CD4-positive, alpha-beta T cell (primary cell): ENCODE results near the gene DCAF6. TPM values are rescaled to one million over a fixed set of nuclear protein-coding genes. Genes with fewer than 3 reads are reported as not detected.

Experiments
- ATAC-seq: fragments of 200-7000 bp; cut with Tn5 transposase; one replicate; pipeline ENCODE4 v1.10.0; 2022; ENCODE audit warnings: mild to moderate bottlenecking; ENCODE audit not compliant: poor library complexity
- CTCF ChIA-PET: fragments of 350-600 bp; sonication (Branson Sonifier 250); formaldehyde crosslinking; loops from one replicate; lab custom pipeline; 2021; ENCODE audit warnings: antibody characterized with exemption, inconsistent platforms; lab: Charles Lee
- POLR2A ChIA-PET: fragments of 350-600 bp; sonication (Branson Sonifier 250); formaldehyde crosslinking; loops from one replicate; lab custom pipeline; 2021; ENCODE audit warnings: antibody characterized with exemption, inconsistent platforms; lab: Charles Lee
- DNase-seq, 14 experiments: peaks; one replicate each; pipeline ENCODE4 v3.0.0-alpha.2; 2013 to 2020; ENCODE audit warnings: mixed read lengths in 2 of 14
- H3K27ac ChIP-seq, 2 donors: one replicate each; pipeline versions ENCODE4 v1.5.1 to v1.7.0; 2013; ENCODE audit warnings: low read length in 2 of 2, low read depth in 1 of 2, mild to moderate bottlenecking in 1 of 2
- H3K27me3 ChIP-seq, 2 experiments: 1 replicate in 1 of 2; 2 replicates in 1 of 2; pipeline versions ENCODE4 v1.6.1 to v1.7.0; 2013; ENCODE audit warnings: low read length in 2 of 2, control low read depth in 1 of 2, mild to moderate bottlenecking in 1 of 2, moderate library complexity in 1 of 2; ENCODE audit not compliant: insufficient read depth in 2 of 2, control insufficient read depth in 1 of 2
- H3K36me3 ChIP-seq: one replicate; pipeline ENCODE4 v1.6.1; 2013; ENCODE audit warnings: low read length, control low read depth; ENCODE audit not compliant: insufficient read depth
- H3K4me1 ChIP-seq: one replicate; pipeline ENCODE4 v1.6.1; 2013; ENCODE audit warnings: low read length, control low read depth; ENCODE audit not compliant: insufficient read depth
- H3K4me3 ChIP-seq: one replicate; pipeline ENCODE4 v1.5.1; 2013; ENCODE audit warnings: mild to moderate bottlenecking, low read length, moderate library complexity
- H3K9me3 ChIP-seq, 2 experiments: 1 replicate in 1 of 2; 2 replicates in 1 of 2; pipeline versions ENCODE4 v1.6.1 to v1.7.0; 2013; ENCODE audit warnings: low read length in 2 of 2, mild to moderate bottlenecking in 2 of 2, control low read depth in 1 of 2, moderate library complexity in 1 of 2; ENCODE audit not compliant: control insufficient read depth in 1 of 2, insufficient read depth in 1 of 2
- H3K27ac Mint-ChIP-seq: one replicate; pipeline ENCODE4 v1.8.0; 2020; ENCODE audit warnings: mixed read lengths
- H3K27me3 Mint-ChIP-seq: one replicate; pipeline ENCODE4 v1.8.0; 2021; ENCODE audit warnings: mixed read lengths
- H3K36me3 Mint-ChIP-seq: one replicate; pipeline ENCODE4 v1.8.0; 2021; ENCODE audit warnings: low read depth, mixed read lengths
- H3K4me1 Mint-ChIP-seq: one replicate; pipeline ENCODE4 v1.8.0; 2021; ENCODE audit warnings: low read depth, mixed read lengths
- H3K4me3 Mint-ChIP-seq: one replicate; pipeline ENCODE4 v1.8.0; 2020; ENCODE audit warnings: mild to moderate bottlenecking, mixed read lengths
- H3K9me3 Mint-ChIP-seq: one replicate; pipeline ENCODE4 v1.8.0; 2020; ENCODE audit warnings: mixed read lengths
- intact Hi-C, 2 experiments: fragments of 100-400 bp; cut with DNase I in 1 of 2; cut with micrococcal nuclease in 1 of 2; formaldehyde crosslinking; loops; one replicate each; pipeline versions ENCODE4 v1.15.1 to v1.9.0; 2023 to 2025; cut with DNase I, micrococcal nuclease
- total RNA-seq, 174 experiments: library from RNA in 2 of 174; stranded (reverse) in 2 of 174; gene quantifications; one replicate each; pipeline ENCODE4 v1.2.3 and lab custom pipeline; 2021 to 2026
- TF ChIP-seq, protein P1 (sequence below): fragments of 200-600 bp; IDR thresholded peaks from one replicate; pipeline ENCODE4 v1.8.0; 2022; ENCODE audit warnings: antibody characterized with exemption, mild to moderate bottlenecking

DCAF6 gene
- total RNA-seq, 2 experiments from 2014 or later = 13.3 to 13.6 TPM

DNA sequence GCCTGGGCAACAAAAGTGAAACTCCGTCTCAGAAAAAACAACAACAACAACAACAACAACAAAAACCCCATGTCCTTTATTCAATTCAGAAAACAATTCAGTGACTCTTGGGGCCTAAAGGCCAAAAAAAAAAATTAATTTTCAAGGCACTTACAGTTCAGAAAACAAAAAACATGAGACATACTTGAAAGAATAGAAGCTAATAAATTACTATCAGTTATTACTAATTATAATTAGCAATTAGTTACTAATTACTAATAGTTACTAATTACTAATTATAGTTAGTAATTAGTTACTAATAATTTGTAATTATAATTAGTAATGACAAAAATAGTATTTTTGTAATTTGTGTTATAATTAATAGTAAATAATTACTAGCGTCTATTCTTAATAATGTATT, 57.2 kb downstream of the DCAF6 start:
- Histone ChIP-seq H3K27me3 (no peaks in the 10 kb centered on the region), H3K36me3 (peaks cover 33% of the 10 kb centered on the region), H3K27ac (no peak overlapping the region), H3K4me1 (no peaks in the 10 kb centered on the region), H3K4me3 (no peak overlapping the region), H3K9me3 (no peaks in the 10 kb centered on the region)
- TF ChIP-seq, protein P1, sequence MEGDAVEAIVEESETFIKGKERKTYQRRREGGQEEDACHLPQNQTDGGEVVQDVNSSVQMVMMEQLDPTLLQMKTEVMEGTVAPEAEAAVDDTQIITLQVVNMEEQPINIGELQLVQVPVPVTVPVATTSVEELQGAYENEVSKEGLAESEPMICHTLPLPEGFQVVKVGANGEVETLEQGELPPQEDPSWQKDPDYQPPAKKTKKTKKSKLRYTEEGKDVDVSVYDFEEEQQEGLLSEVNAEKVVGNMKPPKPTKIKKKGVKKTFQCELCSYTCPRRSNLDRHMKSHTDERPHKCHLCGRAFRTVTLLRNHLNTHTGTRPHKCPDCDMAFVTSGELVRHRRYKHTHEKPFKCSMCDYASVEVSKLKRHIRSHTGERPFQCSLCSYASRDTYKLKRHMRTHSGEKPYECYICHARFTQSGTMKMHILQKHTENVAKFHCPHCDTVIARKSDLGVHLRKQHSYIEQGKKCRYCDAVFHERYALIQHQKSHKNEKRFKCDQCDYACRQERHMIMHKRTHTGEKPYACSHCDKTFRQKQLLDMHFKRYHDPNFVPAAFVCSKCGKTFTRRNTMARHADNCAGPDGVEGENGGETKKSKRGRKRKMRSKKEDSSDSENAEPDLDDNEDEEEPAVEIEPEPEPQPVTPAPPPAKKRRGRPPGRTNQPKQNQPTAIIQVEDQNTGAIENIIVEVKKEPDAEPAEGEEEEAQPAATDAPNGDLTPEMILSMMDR = no peak
- H3K4me3 Mint-ChIP-seq = no peak overlapping the region
- no peaks in the 10 kb centered on the region for H3K27me3 Mint-ChIP-seq
- ATAC-seq (no peak), DNase-seq (no peak)
- no peak overlapping the region for H3K27ac Mint-ChIP-seq
- peaks cover 2% of the 10 kb centered on the region for H3K4me1 Mint-ChIP-seq
- peaks cover 60% of the 10 kb centered on the region for H3K36me3 Mint-ChIP-seq
- intact Hi-C loops = no loop called here
- H3K9me3 Mint-ChIP-seq = no peaks in the 10 kb centered on the region
- ChIA-PET POLR2A (no interaction called here), CTCF (no interaction called here)

DNA sequence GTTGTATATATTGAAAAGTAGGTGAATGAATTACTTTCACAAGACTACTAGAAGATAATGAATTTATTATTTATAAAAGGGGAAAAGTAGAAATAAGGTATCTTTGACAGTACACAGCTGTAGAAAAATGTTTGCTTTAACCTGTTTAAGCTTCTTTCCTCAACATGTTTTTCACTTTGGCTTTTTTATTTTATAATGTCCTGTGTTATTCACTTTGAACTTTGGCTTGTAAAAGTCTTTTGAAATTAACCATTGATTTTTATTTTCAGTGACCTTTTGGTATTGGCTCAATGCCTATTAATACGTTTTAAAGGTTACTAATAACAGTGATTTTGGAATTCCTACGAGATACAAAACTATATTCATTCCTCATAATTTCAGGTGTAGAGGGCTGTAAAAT, 58.1 kb downstream of the DCAF6 start:
- Mint-ChIP-seq H3K27ac (no peak overlapping the region), H3K4me1 (peaks cover 6% of the 10 kb centered on the region), H3K9me3 (no peaks in the 10 kb centered on the region), H3K27me3 (no peaks in the 10 kb centered on the region), H3K4me3 (no peak overlapping the region), H3K36me3 (peaks cover 58% of the 10 kb centered on the region)
- Histone ChIP-seq H3K4me3 (no peak overlapping the region), H3K27me3 (no peaks in the 10 kb centered on the region), H3K27ac (no peak overlapping the region), H3K36me3 (peaks cover 33% of the 10 kb centered on the region), H3K9me3 (no peaks in the 10 kb centered on the region), H3K4me1 (no peaks in the 10 kb centered on the region)
- DNase-seq (no peak), ATAC-seq (no peak)
- intact Hi-C loops = no loop called here
- ChIA-PET CTCF (no interaction called here), POLR2A (no interaction called here)
- TF ChIP-seq, protein P1 = no peak

DNA sequence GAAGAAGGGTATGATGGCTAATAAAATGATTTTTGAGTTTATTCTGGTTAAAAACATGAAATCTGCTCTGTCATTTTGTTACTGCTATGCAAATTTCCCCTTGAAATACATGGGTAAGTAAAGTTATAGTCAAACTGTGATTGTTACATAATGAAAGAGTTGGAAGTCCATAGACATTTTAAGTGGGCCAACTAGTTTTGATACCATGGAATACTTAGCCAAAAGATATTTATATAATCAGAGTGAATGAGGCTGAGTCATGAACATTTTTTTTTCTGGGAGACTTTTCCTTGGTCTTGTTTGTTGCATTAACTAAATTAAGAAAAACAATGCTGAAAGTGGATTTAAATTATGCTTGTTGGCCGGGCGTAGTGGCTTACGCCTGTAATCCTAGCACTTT, 58.6 kb downstream of the DCAF6 start:
- ChIA-PET CTCF (no interaction called here), POLR2A (no interaction called here)
- TF ChIP-seq, protein P1 = no peak
- ATAC-seq (no peak), DNase-seq (no peak)
- intact Hi-C loops = no loop called here
- no peaks in the 10 kb centered on the region for H3K9me3 Mint-ChIP-seq
- no peaks in the 10 kb centered on the region for H3K9me3 ChIP-seq
- no peak overlapping the region for H3K27ac ChIP-seq
- no peaks in the 10 kb centered on the region for H3K4me1 ChIP-seq
- H3K36me3 ChIP-seq = peaks cover 33% of the 10 kb centered on the region
- no peaks in the 10 kb centered on the region for H3K27me3 Mint-ChIP-seq
- no peak overlapping the region for H3K4me3 ChIP-seq
- peaks cover 60% of the 10 kb centered on the region for H3K36me3 Mint-ChIP-seq
- no peaks in the 10 kb centered on the region for H3K27me3 ChIP-seq
- peaks cover 6% of the 10 kb centered on the region for H3K4me1 Mint-ChIP-seq
- no peak overlapping the region for H3K4me3 Mint-ChIP-seq
- H3K27ac Mint-ChIP-seq = no peak overlapping the region
